Parathyroid adenoma (tissue), 2 donors: ENCODE data around the gene KANSL2.

Experiments
- H2AFZ ChIP-seq: fragments of 300-600 bp; sonication (generic); one replicate; pipeline ENCODE4 v1.7.0; 2017; ENCODE audit warnings: antibody characterized with exemption, mild to moderate bottlenecking
- H3K27ac ChIP-seq: fragments of 300-600 bp; sonication (generic); one replicate; pipeline ENCODE4 v1.7.0; 2017
- H3K27me3 ChIP-seq: fragments of 300-600 bp; sonication (generic); one replicate; pipeline ENCODE4 v1.7.0; 2017; ENCODE audit warnings: low read length; ENCODE audit not compliant: control insufficient read depth, insufficient read depth
- H3K36me3 ChIP-seq: fragments of 300-600 bp; sonication (generic); one replicate; pipeline ENCODE4 v1.7.0; 2017; ENCODE audit warnings: low read length; ENCODE audit not compliant: control insufficient read depth, insufficient read depth
- H3K4me1 ChIP-seq: fragments of 300-600 bp; sonication (generic); one replicate; pipeline ENCODE4 v1.7.0; 2017; ENCODE audit warnings: control low read depth
- H3K4me2 ChIP-seq: fragments of 300-600 bp; sonication (generic); one replicate; pipeline ENCODE4 v1.7.0; 2017; ENCODE audit warnings: low read length
- H3K4me3 ChIP-seq: fragments of 300-600 bp; sonication (generic); one replicate; pipeline ENCODE4 v1.7.0; 2017; ENCODE audit warnings: low read depth, low read length
- H3K79me2 ChIP-seq: fragments of 300-600 bp; sonication (generic); one replicate; pipeline ENCODE4 v1.7.0; 2017; ENCODE audit warnings: control low read depth
- H3K9ac ChIP-seq: fragments of 300-600 bp; sonication (generic); one replicate; pipeline ENCODE4 v1.7.0; 2017; ENCODE audit warnings: mild to moderate bottlenecking
- H3K9me3 ChIP-seq: fragments of 300-600 bp; sonication (generic); one replicate; pipeline ENCODE4 v1.7.0; 2017; ENCODE audit warnings: low read length; ENCODE audit not compliant: control insufficient read depth
- CTCF ChIP-seq: fragments of 300-600 bp; sonication (generic); IDR thresholded peaks from one replicate; pipeline ENCODE4 v1.7.0; 2017; ENCODE audit warnings: antibody characterized with exemption, mild to moderate bottlenecking
- donor health status: primary hyperparathyroidism.

Gene KANSL2

GRCh38 chr12:48695859-48696258 lies 13.8 kb upstream of the KANSL2 start:
- H3K4me2 ChIP-seq: no peak overlapping the region
- no peaks in the 10 kb centered on the region for H3K9me3 ChIP-seq
- H3K27ac ChIP-seq: no peak overlapping the region
- H3K27me3 ChIP-seq: no peaks in the 10 kb centered on the region
- H3K4me3 ChIP-seq: no peak overlapping the region
- no peak overlapping the region for H2AFZ ChIP-seq
- H3K36me3 ChIP-seq: no peaks in the 10 kb centered on the region
- H3K4me1 ChIP-seq: no peaks in the 10 kb centered on the region
- H3K79me2 ChIP-seq: peaks cover 13% of the 10 kb centered on the region
- no peak for TF ChIP-seq CTCF
- no peak overlapping the region for H3K9ac ChIP-seq

DNA sequence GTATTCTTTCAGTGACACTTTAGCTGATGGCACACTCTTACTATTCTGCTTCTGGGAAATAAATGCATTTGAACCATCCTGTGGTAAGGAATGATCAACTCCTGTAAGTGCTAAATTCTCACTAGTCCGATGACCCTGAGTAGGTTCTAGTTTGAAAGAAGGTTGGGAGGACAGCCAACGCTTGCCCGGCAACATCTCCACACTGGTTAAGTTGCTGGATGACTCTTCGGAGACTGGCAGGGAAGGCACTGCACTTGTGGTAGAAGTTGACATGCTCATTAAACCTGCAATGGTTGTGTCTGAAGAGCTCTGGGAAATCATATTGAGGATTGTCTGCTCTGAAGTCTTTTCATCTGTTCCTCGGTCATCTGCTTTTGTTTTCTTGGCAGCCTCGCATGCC lies 12.0 kb upstream of the KANSL2 start:
- Histone ChIP-seq H3K36me3 (no peaks in the 10 kb centered on the region), H3K4me1 (peaks cover 2% of the 10 kb centered on the region), H3K79me2 (peaks cover 13% of the 10 kb centered on the region), H2AFZ (no peak overlapping the region), H3K9ac (no peak overlapping the region), H3K9me3 (no peaks in the 10 kb centered on the region), H3K4me3 (no peak overlapping the region), H3K27ac (no peak overlapping the region), H3K4me2 (no peak overlapping the region), H3K27me3 (no peaks in the 10 kb centered on the region)
- TF ChIP-seq CTCF: no peak

GRCh38 chr12:48693572-48693971 lies 11.5 kb upstream of the KANSL2 start:
- H2AFZ ChIP-seq: no peak overlapping the region
- H3K4me3 ChIP-seq: no peak overlapping the region
- H3K9me3 ChIP-seq: no peaks in the 10 kb centered on the region
- no peaks in the 10 kb centered on the region for H3K36me3 ChIP-seq
- peaks cover 2% of the 10 kb centered on the region for H3K4me1 ChIP-seq
- no peak overlapping the region for H3K27ac ChIP-seq
- H3K4me2 ChIP-seq: no peak overlapping the region
- no peak for TF ChIP-seq CTCF
- H3K79me2 ChIP-seq: peaks cover 13% of the 10 kb centered on the region
- H3K9ac ChIP-seq: no peak overlapping the region
- no peaks in the 10 kb centered on the region for H3K27me3 ChIP-seq

DNA sequence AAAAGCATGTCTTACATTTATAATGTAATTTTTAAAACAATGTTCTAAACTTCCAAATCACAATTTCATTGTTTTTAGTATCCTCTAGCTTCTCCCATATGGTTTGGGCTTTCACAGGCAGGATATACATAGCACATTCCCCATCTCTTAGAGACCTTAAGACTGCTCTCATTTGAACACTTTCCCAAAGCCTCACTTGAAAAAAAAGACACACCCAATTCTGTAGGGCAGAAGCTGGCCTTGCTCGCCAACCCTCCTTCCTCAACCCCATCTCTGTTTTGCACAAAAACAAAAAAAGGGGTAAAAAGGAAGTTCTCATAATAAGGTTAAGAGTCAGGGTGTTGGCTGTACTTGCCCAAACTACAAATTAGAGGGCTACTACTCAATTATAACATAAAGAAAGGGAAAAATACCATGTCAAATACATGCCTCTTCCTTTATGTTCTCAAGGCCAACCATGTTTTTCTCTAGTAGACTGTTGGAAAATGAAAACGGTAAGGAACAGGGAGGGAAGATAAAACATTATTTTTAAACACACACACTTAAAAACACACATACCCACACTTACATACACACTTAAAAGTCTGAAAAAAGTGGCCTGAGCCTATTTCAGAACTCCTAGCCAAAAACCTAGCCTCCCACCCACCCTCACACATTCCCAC lies 9.9 kb upstream of the KANSL2 start:
- Histone ChIP-seq H3K36me3 (no peaks in the 10 kb centered on the region), H3K27me3 (no peaks in the 10 kb centered on the region), H3K27ac (no peak overlapping the region), H3K9ac (no peak overlapping the region), H2AFZ (no peak overlapping the region), H3K4me3 (no peak overlapping the region), H3K4me1 (peaks cover 2% of the 10 kb centered on the region), H3K79me2 (peaks cover 13% of the 10 kb centered on the region), H3K4me2 (no peak overlapping the region), H3K9me3 (no peaks in the 10 kb centered on the region)
- no peak for TF ChIP-seq CTCF

DNA sequence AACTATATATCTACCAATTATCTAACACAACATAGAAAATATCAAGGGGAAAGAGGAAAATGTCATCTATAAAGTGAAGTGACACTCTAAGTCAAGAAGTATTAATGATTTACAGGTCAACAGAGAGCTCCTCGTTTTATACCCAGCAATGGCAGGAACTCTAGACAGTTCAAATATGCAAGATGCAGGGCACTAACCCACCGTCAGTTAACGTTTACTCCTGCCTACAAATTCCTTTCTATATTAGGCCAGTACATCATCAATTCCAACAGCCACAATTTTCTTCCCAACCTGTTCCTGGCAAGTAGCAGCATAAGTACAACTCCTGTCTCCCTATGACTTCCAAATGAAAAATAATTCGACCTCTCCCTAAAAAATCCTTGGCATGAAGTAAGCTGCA lies 9.0 kb upstream of the KANSL2 start:
- Histone ChIP-seq H3K79me2 (peaks cover 9% of the 10 kb centered on the region), H2AFZ (no peak overlapping the region), H3K27ac (no peak overlapping the region), H3K36me3 (no peaks in the 10 kb centered on the region), H3K9me3 (no peaks in the 10 kb centered on the region), H3K9ac (no peak overlapping the region), H3K4me3 (no peak overlapping the region), H3K4me2 (no peak overlapping the region), H3K27me3 (no peaks in the 10 kb centered on the region), H3K4me1 (peaks cover 2% of the 10 kb centered on the region)
- no peak for TF ChIP-seq CTCF
